ENCODE measurements around the gene PDILT. TPM values are rescaled to one million over a fixed set of nuclear protein-coding genes. Genes with fewer than 3 reads are reported as not detected.

Gene PDILT
- total RNA-seq, 1 donor from 2014 or later = not detected

DNA sequence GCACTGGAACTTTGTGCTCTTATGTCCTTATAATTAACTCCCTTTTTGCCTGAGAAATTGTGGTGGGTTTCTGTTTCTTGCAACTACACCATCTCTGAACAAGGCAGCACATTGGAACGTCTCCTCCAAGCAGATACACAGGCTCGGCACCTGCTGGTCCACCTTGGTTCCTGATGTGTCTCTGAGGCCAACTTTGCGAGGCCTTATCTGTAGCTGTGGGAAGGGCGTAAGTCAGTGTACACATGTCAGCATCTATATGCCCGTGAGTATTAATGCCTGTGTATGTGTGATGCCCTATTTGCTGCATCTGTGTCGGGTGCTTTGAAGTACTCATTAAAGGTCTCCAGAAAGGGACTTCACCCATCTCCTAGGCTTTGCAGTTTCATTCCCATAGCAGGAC lies 94.8 kb downstream of the PDILT start:
- H3K27ac Mint-ChIP-seq (ENCODE audit: unreplicated experiment) = no peak overlapping the region
- H3K36me3 Mint-ChIP-seq (ENCODE audit: unreplicated experiment) = no peaks in the 10 kb centered on the region
- H3K4me1 Mint-ChIP-seq (ENCODE audit: unreplicated experiment) = no peaks in the 10 kb centered on the region
- no peaks in the 10 kb centered on the region for H3K9me3 Mint-ChIP-seq (ENCODE audit: unreplicated experiment)
- TF ChIP-seq, protein P1, sequence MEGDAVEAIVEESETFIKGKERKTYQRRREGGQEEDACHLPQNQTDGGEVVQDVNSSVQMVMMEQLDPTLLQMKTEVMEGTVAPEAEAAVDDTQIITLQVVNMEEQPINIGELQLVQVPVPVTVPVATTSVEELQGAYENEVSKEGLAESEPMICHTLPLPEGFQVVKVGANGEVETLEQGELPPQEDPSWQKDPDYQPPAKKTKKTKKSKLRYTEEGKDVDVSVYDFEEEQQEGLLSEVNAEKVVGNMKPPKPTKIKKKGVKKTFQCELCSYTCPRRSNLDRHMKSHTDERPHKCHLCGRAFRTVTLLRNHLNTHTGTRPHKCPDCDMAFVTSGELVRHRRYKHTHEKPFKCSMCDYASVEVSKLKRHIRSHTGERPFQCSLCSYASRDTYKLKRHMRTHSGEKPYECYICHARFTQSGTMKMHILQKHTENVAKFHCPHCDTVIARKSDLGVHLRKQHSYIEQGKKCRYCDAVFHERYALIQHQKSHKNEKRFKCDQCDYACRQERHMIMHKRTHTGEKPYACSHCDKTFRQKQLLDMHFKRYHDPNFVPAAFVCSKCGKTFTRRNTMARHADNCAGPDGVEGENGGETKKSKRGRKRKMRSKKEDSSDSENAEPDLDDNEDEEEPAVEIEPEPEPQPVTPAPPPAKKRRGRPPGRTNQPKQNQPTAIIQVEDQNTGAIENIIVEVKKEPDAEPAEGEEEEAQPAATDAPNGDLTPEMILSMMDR (IDR thresholded peaks at IDR 0.05) = no peak
- no peak overlapping the region for H3K4me3 Mint-ChIP-seq (ENCODE audit: unreplicated experiment)
- DNase-seq (ENCODE audit: extremely low spot score, unreplicated experiment) = no peak
- H3K27me3 Mint-ChIP-seq (ENCODE audit: unreplicated experiment) = no peaks in the 10 kb centered on the region

Other genes starting within 250 kb of the PDILT start
- gene GP2, start 77.2 kb downstream of the PDILT start, total RNA-seq = not detected in 2 replicates
- not detected in 2 replicates for gene UMOD, start 52.0 kb downstream of the PDILT start, total RNA-seq
- 2.3 and 2.7 TPM in 2 replicates for gene ACSM5, start 4.8 kb upstream of the PDILT start, total RNA-seq
- gene ACSM2A, start 46.8 kb upstream of the PDILT start, total RNA-seq = not detected in 2 replicates
- gene ACSM2B, start 171.6 kb upstream of the PDILT start, total RNA-seq = not detected in 2 replicates